ENCODE data around the gene C1QTNF6.

GRCh38 chr22:37197451-37198257, 9.6 kb upstream of the C1QTNF6 start:
- TF ChIP-seq CTCF (conservative IDR thresholded peaks at IDR 0.05) (no peak; the same call in 1 of the 2 replicates), EZH2 (IDR thresholded peaks at IDR 0.05; ENCODE audit: low read depth) (no peak)

Data from PC-9 (cell line).